Hematopoietic multipotent progenitor cell treated with erythropoietin and hydrocortisone succinate and interleukin-3 and kit ligand, for 15 days (in vitro differentiated cells): ENCODE measurements around the gene FARP1.

Experiments
- DNase-seq: peaks from one replicate; pipeline ENCODE4 v3.0.0-alpha.2; 2015; ENCODE audit warnings: low spot score

Gene FARP1

GRCh38 chr13:98334620-98335205 lies 191.8 kb downstream of the FARP1 start:
- DNase-seq = no peak

GRCh38 chr13:98335721-98336120 lies 192.8 kb downstream of the FARP1 start:
- DNase-seq = no peak

DNA sequence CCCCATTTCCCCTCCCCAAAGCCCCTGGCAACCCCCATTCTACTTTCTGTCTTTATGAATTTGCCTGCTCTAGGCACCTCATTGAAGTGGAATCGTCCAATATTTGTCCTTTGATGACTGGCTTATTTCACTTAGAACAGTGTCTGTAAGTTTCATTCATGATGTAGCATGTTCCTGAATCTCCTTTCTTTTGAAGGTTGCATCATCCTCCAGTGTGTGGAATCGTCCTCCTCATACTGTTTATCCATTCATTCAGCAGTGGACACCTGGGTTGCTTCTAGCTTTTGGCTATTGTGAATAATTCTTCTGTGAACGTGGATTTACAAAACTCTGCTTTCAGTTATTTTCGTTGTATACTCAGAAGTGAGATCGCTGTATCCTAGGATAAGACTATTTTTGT lies 195.4 kb downstream of the FARP1 start:
- DNase-seq = no peak

DNA sequence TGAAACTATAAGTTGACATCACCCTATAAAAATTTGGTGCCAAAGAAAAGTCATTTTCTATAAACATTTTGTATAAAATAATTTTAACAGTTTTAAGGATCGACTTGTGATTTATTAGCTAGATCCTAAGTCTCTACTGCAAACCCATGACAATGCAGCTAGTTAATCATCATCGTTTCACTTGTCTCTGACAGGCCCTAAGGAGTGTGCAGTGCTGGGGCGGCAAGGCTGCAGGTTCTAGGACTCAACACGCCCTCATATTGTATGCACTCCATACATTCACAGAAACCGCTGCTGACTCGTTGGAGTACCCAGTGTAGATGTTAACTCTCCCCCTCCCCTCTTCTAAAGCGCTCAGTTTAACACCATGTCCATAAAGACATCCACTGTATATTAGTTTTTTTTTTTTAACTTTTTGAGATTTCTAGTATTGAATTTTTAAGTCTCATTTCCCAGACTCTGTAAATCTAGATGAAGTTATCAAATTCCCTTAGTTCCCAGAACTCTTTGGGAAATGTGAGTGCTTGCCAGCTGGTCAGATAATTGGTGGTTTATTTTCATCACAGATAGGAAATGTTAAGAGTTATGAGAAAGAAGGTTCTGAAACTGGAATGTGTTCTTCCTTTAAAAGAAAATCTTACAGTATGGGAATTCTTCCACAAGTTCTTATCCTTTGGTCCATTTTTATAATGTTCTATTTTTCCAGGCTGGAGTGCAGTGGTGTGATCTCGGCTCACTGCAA lies 197.0 kb downstream of the FARP1 start:
- DNase-seq = no peak

DNA sequence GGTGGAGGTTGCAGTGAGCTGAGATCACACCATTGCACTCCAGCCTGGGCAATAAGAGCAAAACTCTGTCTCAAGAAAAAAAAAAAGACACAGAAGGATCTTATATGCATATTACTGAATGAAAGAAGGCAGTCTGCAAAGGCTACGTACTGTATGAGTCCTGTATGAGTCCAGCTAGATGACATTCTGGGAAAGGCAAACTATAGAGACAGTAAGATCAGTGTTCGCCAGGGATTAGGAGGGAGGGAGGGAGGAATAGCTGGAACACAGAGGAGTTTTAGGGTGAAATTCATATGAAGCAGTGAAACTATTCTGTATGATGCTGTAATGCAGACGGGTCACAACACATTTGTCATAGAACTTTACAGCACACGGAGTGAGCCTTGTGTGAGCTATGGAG lies 200.1 kb downstream of the FARP1 start:
- no peak for DNase-seq

DNA sequence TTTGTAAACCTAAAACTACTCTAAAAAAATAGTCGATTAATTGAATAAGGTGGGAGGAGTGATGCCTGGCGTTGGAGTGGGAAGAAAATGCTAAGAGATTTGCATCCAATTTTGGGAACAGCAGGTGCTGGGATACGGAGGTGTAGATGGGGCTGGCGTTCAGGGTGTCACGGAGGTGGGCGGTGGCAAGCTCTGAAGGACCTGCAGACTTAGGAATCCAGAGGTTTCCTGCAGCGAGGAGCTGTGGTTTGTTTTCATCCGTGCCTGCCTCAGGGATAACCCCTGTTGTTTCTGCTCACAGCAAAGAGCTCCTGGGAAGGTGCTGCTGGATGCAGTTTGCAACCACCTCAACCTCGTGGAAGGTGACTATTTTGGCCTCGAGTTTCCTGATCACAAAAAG lies 200.6 kb downstream of the FARP1 start:
- DNase-seq = no peak

GRCh38 chr13:98344392-98344791 lies 201.5 kb downstream of the FARP1 start:
- DNase-seq = no peak

DNA sequence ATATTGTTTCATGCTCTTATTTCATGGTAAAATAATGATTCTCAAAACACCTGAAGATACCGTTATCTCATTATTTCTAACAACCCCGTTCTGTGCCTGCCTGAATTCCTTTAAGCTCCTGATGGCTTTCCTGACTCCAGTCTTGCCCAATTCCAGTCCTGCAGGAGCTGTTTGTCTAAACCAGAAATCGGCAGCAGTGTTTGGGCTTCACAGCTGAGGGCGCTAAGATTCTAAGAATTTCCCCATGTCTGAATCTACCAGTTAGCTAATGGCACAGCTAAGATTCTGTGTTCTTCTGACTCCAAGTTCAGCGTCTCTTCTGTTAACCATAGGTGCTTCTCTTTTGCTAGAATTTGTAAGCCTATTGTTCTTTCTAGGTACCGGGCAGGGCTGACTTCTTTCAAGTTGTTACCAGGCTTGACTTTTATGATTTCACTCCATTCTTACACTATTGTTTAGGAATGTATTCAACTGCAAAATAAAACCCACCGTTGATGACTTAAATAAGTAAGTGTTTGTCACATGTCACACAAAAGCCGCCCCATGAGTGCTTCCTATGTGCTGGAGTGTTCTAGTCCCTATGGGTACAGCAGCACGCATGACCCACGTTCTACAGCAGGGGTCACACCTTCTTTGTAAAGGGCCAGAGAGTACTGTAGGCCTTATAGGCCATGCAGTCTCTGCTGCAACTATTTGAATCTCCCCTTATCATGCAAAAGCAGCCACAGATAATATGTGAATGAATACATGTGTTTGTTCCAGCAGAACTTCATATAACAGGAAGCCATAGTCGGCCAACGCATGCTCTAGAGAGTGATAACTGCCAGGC lies 202.4 kb downstream of the FARP1 start:
- DNase-seq = no peak

DNA sequence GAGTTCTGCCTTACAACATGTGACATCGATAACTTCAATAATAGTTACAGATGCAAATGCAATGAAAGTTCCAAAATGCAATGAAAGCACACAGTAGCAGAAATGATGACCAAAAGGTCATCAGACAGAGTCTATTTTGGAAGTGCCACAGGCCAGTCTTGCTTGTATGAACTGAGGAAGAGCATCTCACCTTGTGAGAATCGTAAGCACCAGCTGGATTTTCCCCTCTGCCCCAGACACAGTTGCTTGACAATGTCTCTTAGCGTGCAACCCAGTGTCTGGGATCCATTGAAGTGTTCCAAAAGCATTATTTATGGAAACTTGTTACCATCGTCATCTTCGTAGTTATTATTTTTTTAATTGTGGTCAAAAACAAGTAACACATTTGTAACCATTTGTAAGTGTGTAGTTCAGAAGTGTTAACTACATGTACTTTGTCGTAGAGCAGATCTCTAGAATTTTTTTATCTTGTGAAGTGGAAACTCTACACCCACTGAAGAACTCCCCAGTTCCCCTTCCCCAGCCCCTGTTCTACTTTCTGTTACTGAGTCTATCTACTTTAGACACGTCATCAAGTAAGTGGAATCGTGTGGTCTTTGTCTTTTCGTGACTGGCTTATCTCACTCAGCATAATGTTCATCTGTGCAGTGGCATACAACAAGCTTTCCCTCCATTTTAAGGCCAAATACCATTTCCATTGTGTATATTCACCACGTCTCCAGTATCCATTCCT lies 204.2 kb downstream of the FARP1 start:
- no peak for DNase-seq

DNA sequence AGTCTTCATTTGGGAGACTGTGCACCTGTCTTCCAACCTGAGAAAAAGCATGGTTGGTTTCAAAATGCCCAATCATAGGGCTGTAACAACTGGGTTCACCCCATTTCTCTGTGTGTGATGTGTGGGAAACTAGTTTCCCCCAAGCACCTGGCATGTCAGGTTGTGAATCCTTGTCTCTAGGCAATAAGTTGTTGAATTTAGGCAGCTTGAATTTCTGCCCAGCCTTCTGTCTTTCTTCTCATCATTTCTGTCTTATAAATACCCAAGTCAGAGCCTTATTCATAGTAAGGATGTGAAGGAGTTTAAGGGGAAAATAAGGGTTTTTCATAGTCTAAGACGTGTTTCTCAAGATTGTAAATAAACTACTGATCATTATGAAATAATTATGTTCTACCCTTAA lies 204.9 kb downstream of the FARP1 start:
- no peak for DNase-seq

GRCh38 chr13:98348466-98349200 lies 205.7 kb downstream of the FARP1 start:
- no peak for DNase-seq

GRCh38 chr13:98349731-98350305 lies 206.9 kb downstream of the FARP1 start:
- no peak for DNase-seq

- DNase-seq = no peak
Measured at GRCh38 chr13:98350746-98351330, 207.9 kb downstream of the FARP1 start.

DNA sequence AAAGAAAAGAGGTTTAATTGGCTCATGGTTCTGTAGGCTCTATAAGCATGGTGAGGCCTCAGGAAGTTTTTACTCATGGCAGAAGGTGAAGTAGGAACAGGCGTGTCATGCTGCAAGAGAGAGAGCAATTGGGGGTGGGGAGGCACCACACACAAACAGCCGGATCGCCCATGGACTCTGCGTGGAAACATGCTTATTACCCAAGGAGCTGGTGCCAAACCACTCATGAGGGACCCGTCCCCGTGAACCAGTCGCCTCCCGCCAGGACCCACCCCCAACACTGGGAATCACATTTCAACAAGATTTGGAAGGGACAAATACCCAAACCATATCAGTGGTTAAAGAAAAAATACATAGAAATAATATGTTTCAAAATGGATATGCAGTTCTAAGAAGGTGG lies 208.7 kb downstream of the FARP1 start:
- no peak for DNase-seq

DNA sequence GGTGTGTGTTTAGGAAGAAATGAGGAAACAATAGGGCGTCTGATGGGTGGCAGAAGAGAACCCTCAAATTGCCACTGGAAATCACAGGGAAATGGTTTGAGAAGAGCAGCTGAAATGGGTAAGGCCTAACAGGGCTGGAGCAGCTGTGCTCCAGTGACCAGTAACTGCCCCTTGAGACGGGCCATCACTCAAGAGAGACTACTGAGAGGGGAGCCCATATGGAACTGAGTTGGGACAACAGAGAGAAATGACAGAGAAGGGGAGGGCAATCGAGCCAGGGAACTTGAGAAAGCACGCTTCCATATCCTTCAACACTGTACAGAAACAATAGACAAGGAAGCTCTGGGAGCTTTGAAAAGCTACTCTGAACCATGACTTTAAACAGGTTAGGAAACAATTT lies 209.3 kb downstream of the FARP1 start:
- no peak for DNase-seq

GRCh38 chr13:98353750-98354149 lies 210.9 kb downstream of the FARP1 start:
- DNase-seq = no peak

GRCh38 chr13:98358937-98359336 lies 216.0 kb downstream of the FARP1 start:
- no peak for DNase-seq

- DNase-seq = no peak
Measured at GRCh38 chr13:98360545-98360944, 217.7 kb downstream of the FARP1 start.

DNA sequence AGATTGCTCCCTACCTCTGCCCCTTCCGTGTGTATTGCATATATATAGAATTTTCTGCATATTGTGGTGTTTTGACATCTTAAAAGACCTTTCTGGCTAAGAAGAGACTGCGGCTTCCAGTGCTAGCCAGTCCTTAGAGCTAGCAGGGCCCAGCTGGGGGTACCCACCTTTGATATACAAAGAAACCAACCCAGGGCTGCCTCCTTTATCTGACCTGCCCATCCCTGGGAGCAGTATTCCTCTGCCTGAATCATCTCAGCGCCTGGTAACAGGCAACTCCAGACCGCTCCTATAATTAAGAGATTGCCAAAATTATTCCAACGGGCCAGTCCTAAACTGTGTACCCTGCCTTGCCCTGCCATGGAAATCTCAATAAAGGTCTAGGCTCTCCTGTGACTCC lies 220.4 kb downstream of the FARP1 start:
- no peak for DNase-seq

DNA sequence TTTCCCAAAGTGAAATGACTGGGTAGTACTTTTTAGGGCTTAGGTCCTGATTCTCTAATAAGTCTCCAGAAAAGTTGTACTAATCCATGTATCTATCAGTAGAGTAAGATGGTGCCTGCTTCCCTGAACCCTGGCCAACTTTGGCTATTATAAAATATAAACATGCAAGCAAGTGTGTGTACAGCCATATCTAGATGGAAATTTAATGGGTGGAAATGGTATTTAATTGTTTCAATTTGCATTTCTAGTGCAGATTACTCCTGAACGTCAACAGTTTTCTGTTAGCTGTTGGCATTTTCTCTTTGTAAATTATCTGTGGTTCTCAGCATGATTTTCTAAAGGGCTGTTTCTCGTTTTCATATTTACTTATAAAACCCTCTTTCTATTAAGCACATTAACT lies 221.3 kb downstream of the FARP1 start:
- DNase-seq = no peak

- DNase-seq = no peak
Measured at GRCh38 chr13:98364647-98365046, 221.8 kb downstream of the FARP1 start.
